ENCODE measurements around the gene ANKH. TPM values are rescaled to one million over a fixed set of nuclear protein-coding genes. Genes with fewer than 3 reads are reported as not detected.

ANKH gene
- total and polyA plus RNA-seq, 10 donors, result 9.0 to 87.3 (median 46.7) TPM

- TF ChIP-seq POLR2A (IDR thresholded peaks at IDR 0.05) (no peak), POLR2AphosphoS5 (IDR thresholded peaks at IDR 0.05) (no peak), CTCF (IDR thresholded peaks at IDR 0.05 in 8 of 11, conservative IDR thresholded peaks at IDR 0.05 in 3 of 11) (no peak)
- peaks cover 0 to 13% (median 2%) of the 10 kb centered on the region in 6 donors for H3K36me3 ChIP-seq
- DNase-seq, result no peak
- WGBS, 5 donors, result 79 to 88% (median 83%) methylated on average over 5 of the region's 5 CpGs
- H3K27ac ChIP-seq, result no peak overlapping the region
- no peak overlapping the region for H3K4me3 ChIP-seq
- intact Hi-C loops (cut with DNase I; ENCODE audit: low total_unique reads), result no loop called here
- H3K9me3 ChIP-seq, result no peaks in the 10 kb centered on the region
- H3K4me1 ChIP-seq, result peaks cover 52 to 94% (median 82%) of the 10 kb centered on the region in 6 donors
- no peaks in the 10 kb centered on the region for H3K27me3 ChIP-seq (replicated peaks in 1 of 7)
Observed at GRCh38 chr5:14669415-14669814, 202.2 kb downstream of the ANKH start.

GRCh38 chr5:14668181-14668591 is 203.4 kb downstream of the ANKH start:
- DNase-seq, result no peak
- intact Hi-C loops (cut with DNase I; ENCODE audit: low total_unique reads), result no loop called here
- H3K4me3 ChIP-seq, result peak overlapping the region in 1 of 8 donors; percentile 92
- H3K27me3 ChIP-seq (replicated peaks in 1 of 7), result no peaks in the 10 kb centered on the region
- peaks cover 0 to 6% (median 0%) of the 10 kb centered on the region in 6 donors for H3K36me3 ChIP-seq
- peak overlapping the region in 4 of 8 donors; percentile 7 to 97 (median 78) for H3K27ac ChIP-seq
- peaks cover 57 to 93% (median 91%) of the 10 kb centered on the region in 6 donors for H3K4me1 ChIP-seq
- H3K9me3 ChIP-seq, result no peaks in the 10 kb centered on the region
- TF ChIP-seq POLR2AphosphoS5 (IDR thresholded peaks at IDR 0.05) (no peak), POLR2A (IDR thresholded peaks at IDR 0.05) (no peak), CTCF (IDR thresholded peaks at IDR 0.05 in 8 of 11, conservative IDR thresholded peaks at IDR 0.05 in 3 of 11) (no peak)
- WGBS, 5 donors, result 58 to 80% (median 73%) methylated on average over 5 of the region's 5 CpGs

GRCh38 chr5:14667770-14668169 is 203.8 kb downstream of the ANKH start:
- 50 to 86% (median 76%) methylated on average over 1 of the region's 1 CpG for WGBS, 5 donors
- H3K4me1 ChIP-seq, result peaks cover 58 to 94% (median 90%) of the 10 kb centered on the region in 6 donors
- H3K4me3 ChIP-seq, result peak overlapping the region in 1 of 8 donors; percentile 92
- no peaks in the 10 kb centered on the region for H3K27me3 ChIP-seq (replicated peaks in 1 of 7)
- no peak for TF ChIP-seq POLR2A (IDR thresholded peaks at IDR 0.05)
- no peak for TF ChIP-seq CTCF (IDR thresholded peaks at IDR 0.05 in 8 of 11, conservative IDR thresholded peaks at IDR 0.05 in 3 of 11)
- no peak for TF ChIP-seq POLR2AphosphoS5 (IDR thresholded peaks at IDR 0.05)
- H3K9me3 ChIP-seq, result no peaks in the 10 kb centered on the region
- intact Hi-C loops (cut with DNase I; ENCODE audit: low total_unique reads), result no loop called here
- peaks cover 0 to 6% (median 0%) of the 10 kb centered on the region in 6 donors for H3K36me3 ChIP-seq
- H3K27ac ChIP-seq, result peak overlapping the region in 5 of 8 donors; percentile 7 to 97 (median 60)
- DNase-seq, result no peak

- intact Hi-C loops (cut with DNase I; ENCODE audit: low total_unique reads), result no loop called here
- Histone ChIP-seq H3K9me3 (no peaks in the 10 kb centered on the region), H3K36me3 (peaks cover 0 to 6% (median 0%) of the 10 kb centered on the region in 6 donors), H3K27ac (peak overlapping the region in 5 of 8 donors; percentile 7 to 97 (median 60)), H3K27me3 (replicated peaks in 1 of 7) (no peaks in the 10 kb centered on the region), H3K4me3 (peak overlapping the region in 1 of 8 donors; percentile 92), H3K4me1 (peaks cover 57 to 90% (median 85%) of the 10 kb centered on the region in 6 donors)
- no peak for TF ChIP-seq CTCF (IDR thresholded peaks at IDR 0.05 in 8 of 11, conservative IDR thresholded peaks at IDR 0.05 in 3 of 11)
- no peak for TF ChIP-seq POLR2A (IDR thresholded peaks at IDR 0.05)
- no peak for TF ChIP-seq POLR2AphosphoS5 (IDR thresholded peaks at IDR 0.05)
- DNase-seq, result no peak
- WGBS, 5 donors, result 73 to 90% (median 82%) methylated on average over 8 of the region's 8 CpGs
Observed at GRCh38 chr5:14667290-14667689, 204.3 kb downstream of the ANKH start.
